ENCODE results near the gene STK11.

Gene STK11

GRCh38 chr19:1177322-1178114, 28.1 kb upstream of the STK11 start:
- H3K27ac ChIP-seq (ENCODE audit: low read length), result no peak overlapping the region
- DNase-seq, result peak; percentile 2
- H3K4me3 ChIP-seq (ENCODE audit: low read length), result no peak overlapping the region
- H3K79me2 ChIP-seq (ENCODE audit: low read length), result peaks cover 13% of the 10 kb centered on the region
- H2AFZ ChIP-seq (ENCODE audit: low read length), result no peak overlapping the region
- peaks cover 9% of the 10 kb centered on the region for H3K4me1 ChIP-seq (ENCODE audit: low read length)
- H3K27me3 ChIP-seq (replicated peaks; ENCODE audit: insufficient read depth, low read length), result no peaks in the 10 kb centered on the region
- TF ChIP-seq EZH2phosphoT487 (IDR thresholded peaks at IDR 0.05; ENCODE audit: low read length) (no peak), CTCF (IDR thresholded peaks at IDR 0.05; ENCODE audit: low read length) (no peak), EZH2 (optimal IDR thresholded peaks at IDR 0.05; ENCODE audit: low read depth, low read length) (no peak)
- no peak overlapping the region for H3K4me2 ChIP-seq (ENCODE audit: low read depth, low read length)
- H3K9me2 ChIP-seq (replicated peaks; ENCODE audit: insufficient read depth, low read length), result no peaks in the 10 kb centered on the region
- H3K9ac ChIP-seq (ENCODE audit: low read length), result no peak overlapping the region
- H3F3A ChIP-seq (ENCODE audit: insufficient read depth, low read length), result 0 out of 2 replicates have a peak, but pooled peaks cover 3% of the 10 kb centered on the region
- H3K9me3 ChIP-seq (replicated peaks; ENCODE audit: insufficient read depth, low read length), result no peaks in the 10 kb centered on the region
- H3K36me3 ChIP-seq (replicated peaks; ENCODE audit: insufficient read depth, low read length), result no peaks in the 10 kb centered on the region
- H4K20me1 ChIP-seq (ENCODE audit: insufficient read depth, low read length), result no peaks in the 10 kb centered on the region

GRCh38 chr19:1181606-1182005, 24.0 kb upstream of the STK11 start:
- Histone ChIP-seq H3K4me3 (ENCODE audit: low read length) (no peak overlapping the region), H3K4me1 (ENCODE audit: low read length) (peaks cover 9% of the 10 kb centered on the region), H3K79me2 (ENCODE audit: low read length) (no peaks in the 10 kb centered on the region), H3F3A (ENCODE audit: insufficient read depth, low read length) (0 out of 2 replicates have a peak, but pooled peaks cover 3% of the 10 kb centered on the region), H3K27ac (ENCODE audit: low read length) (no peak overlapping the region), H4K20me1 (ENCODE audit: insufficient read depth, low read length) (no peaks in the 10 kb centered on the region), H3K4me2 (ENCODE audit: low read depth, low read length) (no peak overlapping the region), H3K36me3 (replicated peaks; ENCODE audit: insufficient read depth, low read length) (no peaks in the 10 kb centered on the region), H3K9me2 (replicated peaks; ENCODE audit: insufficient read depth, low read length) (no peaks in the 10 kb centered on the region), H3K9me3 (replicated peaks; ENCODE audit: insufficient read depth, low read length) (no peaks in the 10 kb centered on the region), H3K9ac (ENCODE audit: low read length) (no peak overlapping the region), H3K27me3 (replicated peaks; ENCODE audit: insufficient read depth, low read length) (no peaks in the 10 kb centered on the region), H2AFZ (ENCODE audit: low read length) (no peak overlapping the region)
- no peak for TF ChIP-seq EZH2phosphoT487 (IDR thresholded peaks at IDR 0.05; ENCODE audit: low read length)
- TF ChIP-seq EZH2 (optimal IDR thresholded peaks at IDR 0.05; ENCODE audit: low read depth, low read length), result no peak
- TF ChIP-seq CTCF (IDR thresholded peaks at IDR 0.05; ENCODE audit: low read length), result no peak
- DNase-seq, result no peak

GRCh38 chr19:1182068-1182467, 23.5 kb upstream of the STK11 start:
- Histone ChIP-seq H3K27me3 (replicated peaks; ENCODE audit: insufficient read depth, low read length) (no peaks in the 10 kb centered on the region), H3K4me3 (ENCODE audit: low read length) (no peak overlapping the region), H3F3A (ENCODE audit: insufficient read depth, low read length) (0 out of 2 replicates have a peak, but pooled peaks cover 3% of the 10 kb centered on the region), H3K9ac (ENCODE audit: low read length) (no peak overlapping the region), H3K9me3 (replicated peaks; ENCODE audit: insufficient read depth, low read length) (no peaks in the 10 kb centered on the region), H3K79me2 (ENCODE audit: low read length) (no peaks in the 10 kb centered on the region), H3K9me2 (replicated peaks; ENCODE audit: insufficient read depth, low read length) (no peaks in the 10 kb centered on the region), H3K27ac (ENCODE audit: low read length) (no peak overlapping the region), H3K36me3 (replicated peaks; ENCODE audit: insufficient read depth, low read length) (no peaks in the 10 kb centered on the region), H3K4me1 (ENCODE audit: low read length) (peaks cover 9% of the 10 kb centered on the region), H2AFZ (ENCODE audit: low read length) (no peak overlapping the region), H4K20me1 (ENCODE audit: insufficient read depth, low read length) (no peaks in the 10 kb centered on the region), H3K4me2 (ENCODE audit: low read depth, low read length) (no peak overlapping the region)
- TF ChIP-seq EZH2 (optimal IDR thresholded peaks at IDR 0.05; ENCODE audit: low read depth, low read length) (no peak), CTCF (IDR thresholded peaks at IDR 0.05; ENCODE audit: low read length) (no peak), EZH2phosphoT487 (IDR thresholded peaks at IDR 0.05; ENCODE audit: low read length) (no peak)
- no peak for DNase-seq

All from MM.1S (cell line).